ENCODE results near the gene CENPB.
A peak's percentile ranks its signal among the peaks of the same experiment; 100 is the strongest.

Gene CENPB

DNA sequence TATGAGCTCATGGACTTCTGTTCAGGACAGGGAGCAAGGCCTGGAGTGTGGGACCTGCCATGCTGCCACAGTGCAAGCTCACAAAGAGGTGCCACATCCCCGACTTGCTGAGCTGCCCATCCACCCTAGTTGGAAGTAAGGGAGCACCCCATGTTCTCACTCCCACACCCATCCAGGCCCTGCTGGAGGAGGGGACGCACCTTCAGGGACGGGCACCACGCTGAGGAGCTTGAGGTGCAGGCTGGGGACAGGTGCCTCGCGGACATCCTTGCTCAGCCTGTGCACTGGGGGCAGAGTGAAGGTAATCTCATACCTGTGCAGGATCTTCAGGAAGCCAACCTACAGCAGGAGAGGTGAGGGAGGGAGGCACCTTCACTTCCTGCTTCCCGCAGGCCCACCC is 31.3 kb downstream of the CENPB start:
- TF ChIP-seq RAD21 (IDR thresholded peaks at IDR 0.05; ENCODE audit: low read depth), result no peak
- no peak for TF ChIP-seq EGR1 (IDR thresholded peaks at IDR 0.05)
- TF ChIP-seq EP300 (IDR thresholded peaks at IDR 0.05; ENCODE audit: borderline replicate concordance), result no peak
- TF ChIP-seq TAF1 (IDR thresholded peaks at IDR 0.05; ENCODE audit: low read depth), result no peak
- no peak for TF ChIP-seq TEAD4 (IDR thresholded peaks at IDR 0.05)

DNA sequence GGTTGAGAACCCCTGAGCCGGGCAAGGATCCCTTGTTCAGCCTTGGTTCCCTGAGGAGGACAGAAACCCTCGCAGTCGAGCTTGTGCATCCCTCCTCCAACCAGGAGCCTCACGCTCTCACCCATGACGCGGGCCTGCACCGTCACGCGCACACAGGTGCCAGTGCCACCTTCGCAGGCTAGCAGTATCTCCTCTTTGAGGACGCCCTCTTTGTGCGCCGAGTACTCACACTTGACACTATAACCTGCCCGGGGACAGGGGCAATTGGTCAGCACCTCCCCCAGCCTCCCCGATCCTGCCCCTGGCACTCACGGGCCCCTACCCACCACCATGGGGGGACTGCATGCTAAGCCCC is 32.3 kb downstream of the CENPB start:
- TF ChIP-seq TEAD4 (IDR thresholded peaks at IDR 0.05) (no peak), CREB1 (IDR thresholded peaks at IDR 0.05; ENCODE audit: low read depth) (no peak), EGR1 (IDR thresholded peaks at IDR 0.05) (no peak), CEBPB (IDR thresholded peaks at IDR 0.05) (no peak), NFIC (IDR thresholded peaks at IDR 0.05) (no peak), FOXM1 (IDR thresholded peaks at IDR 0.05; ENCODE audit: borderline replicate concordance, low read depth) (no peak), RAD21 (IDR thresholded peaks at IDR 0.05; ENCODE audit: low read depth) (no peak), TAF1 (IDR thresholded peaks at IDR 0.05; ENCODE audit: low read depth) (no peak), YY1 (IDR thresholded peaks at IDR 0.05; ENCODE audit: low read depth) (no peak), EP300 (IDR thresholded peaks at IDR 0.05; ENCODE audit: borderline replicate concordance) (no peak), ZBTB7A (IDR thresholded peaks at IDR 0.05; ENCODE audit: low read depth) (no peak), TCF12 (IDR thresholded peaks at IDR 0.05; ENCODE audit: low read depth) (no peak)
- TF ChIP-seq, protein P1, sequence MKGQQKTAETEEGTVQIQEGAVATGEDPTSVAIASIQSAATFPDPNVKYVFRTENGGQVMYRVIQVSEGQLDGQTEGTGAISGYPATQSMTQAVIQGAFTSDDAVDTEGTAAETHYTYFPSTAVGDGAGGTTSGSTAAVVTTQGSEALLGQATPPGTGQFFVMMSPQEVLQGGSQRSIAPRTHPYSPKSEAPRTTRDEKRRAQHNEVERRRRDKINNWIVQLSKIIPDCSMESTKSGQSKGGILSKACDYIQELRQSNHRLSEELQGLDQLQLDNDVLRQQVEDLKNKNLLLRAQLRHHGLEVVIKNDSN (IDR thresholded peaks at IDR 0.05), result no peak
- TF ChIP-seq, protein P2, sequence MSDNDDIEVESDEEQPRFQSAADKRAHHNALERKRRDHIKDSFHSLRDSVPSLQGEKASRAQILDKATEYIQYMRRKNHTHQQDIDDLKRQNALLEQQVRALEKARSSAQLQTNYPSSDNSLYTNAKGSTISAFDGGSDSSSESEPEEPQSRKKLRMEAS (IDR thresholded peaks at IDR 0.05), result no peak
- TF ChIP-seq, protein P3, sequence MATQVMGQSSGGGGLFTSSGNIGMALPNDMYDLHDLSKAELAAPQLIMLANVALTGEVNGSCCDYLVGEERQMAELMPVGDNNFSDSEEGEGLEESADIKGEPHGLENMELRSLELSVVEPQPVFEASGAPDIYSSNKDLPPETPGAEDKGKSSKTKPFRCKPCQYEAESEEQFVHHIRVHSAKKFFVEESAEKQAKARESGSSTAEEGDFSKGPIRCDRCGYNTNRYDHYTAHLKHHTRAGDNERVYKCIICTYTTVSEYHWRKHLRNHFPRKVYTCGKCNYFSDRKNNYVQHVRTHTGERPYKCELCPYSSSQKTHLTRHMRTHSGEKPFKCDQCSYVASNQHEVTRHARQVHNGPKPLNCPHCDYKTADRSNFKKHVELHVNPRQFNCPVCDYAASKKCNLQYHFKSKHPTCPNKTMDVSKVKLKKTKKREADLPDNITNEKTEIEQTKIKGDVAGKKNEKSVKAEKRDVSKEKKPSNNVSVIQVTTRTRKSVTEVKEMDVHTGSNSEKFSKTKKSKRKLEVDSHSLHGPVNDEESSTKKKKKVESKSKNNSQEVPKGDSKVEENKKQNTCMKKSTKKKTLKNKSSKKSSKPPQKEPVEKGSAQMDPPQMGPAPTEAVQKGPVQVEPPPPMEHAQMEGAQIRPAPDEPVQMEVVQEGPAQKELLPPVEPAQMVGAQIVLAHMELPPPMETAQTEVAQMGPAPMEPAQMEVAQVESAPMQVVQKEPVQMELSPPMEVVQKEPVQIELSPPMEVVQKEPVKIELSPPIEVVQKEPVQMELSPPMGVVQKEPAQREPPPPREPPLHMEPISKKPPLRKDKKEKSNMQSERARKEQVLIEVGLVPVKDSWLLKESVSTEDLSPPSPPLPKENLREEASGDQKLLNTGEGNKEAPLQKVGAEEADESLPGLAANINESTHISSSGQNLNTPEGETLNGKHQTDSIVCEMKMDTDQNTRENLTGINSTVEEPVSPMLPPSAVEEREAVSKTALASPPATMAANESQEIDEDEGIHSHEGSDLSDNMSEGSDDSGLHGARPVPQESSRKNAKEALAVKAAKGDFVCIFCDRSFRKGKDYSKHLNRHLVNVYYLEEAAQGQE (IDR thresholded peaks at IDR 0.05; ENCODE audit: low read depth), result no peak

DNA sequence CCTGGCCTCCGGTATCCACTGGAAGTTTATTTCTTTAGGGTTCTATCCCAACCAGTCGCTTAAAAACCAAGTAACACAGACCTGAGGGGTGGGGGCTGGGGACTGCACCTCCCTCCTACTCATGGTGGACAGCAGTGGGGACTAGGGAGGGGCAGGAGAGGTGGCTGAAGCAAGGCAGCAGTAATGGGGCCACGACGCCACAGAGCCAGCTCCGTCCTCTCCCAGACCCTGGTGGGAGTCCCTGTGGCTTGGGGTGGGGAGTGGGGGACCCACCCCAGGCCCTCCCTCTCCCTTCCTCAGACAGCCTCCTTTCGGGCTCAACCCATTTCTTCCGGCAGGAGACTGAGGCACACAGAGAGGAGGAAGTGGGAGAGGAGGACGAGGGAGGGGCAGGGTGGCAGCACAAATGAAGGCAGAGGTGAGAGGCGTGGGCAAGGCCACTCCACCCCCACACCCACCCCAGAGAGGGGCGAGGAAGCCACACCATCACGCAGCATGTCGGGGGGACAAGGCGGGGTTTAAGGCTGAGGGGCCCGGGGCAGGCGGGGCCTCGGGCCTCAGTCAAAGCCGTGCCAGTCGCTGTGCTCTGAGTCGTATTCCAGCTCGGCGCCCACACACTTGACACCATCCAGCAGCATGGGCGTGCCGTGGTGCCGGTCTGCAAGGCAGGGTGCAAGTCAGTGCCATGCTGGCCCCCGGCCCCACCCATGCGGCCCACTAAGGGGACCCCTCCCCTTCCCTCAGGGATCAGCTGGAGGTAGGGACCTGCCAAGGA is 32.9 kb downstream of the CENPB start:
- TF ChIP-seq TCF12 (IDR thresholded peaks at IDR 0.05; ENCODE audit: low read depth) (no peak), YY1 (IDR thresholded peaks at IDR 0.05; ENCODE audit: low read depth) (no peak)
- TF ChIP-seq, protein P2 (IDR thresholded peaks at IDR 0.05), result no peak
- TF ChIP-seq, protein P3 (IDR thresholded peaks at IDR 0.05; ENCODE audit: low read depth), result no peak

DNA sequence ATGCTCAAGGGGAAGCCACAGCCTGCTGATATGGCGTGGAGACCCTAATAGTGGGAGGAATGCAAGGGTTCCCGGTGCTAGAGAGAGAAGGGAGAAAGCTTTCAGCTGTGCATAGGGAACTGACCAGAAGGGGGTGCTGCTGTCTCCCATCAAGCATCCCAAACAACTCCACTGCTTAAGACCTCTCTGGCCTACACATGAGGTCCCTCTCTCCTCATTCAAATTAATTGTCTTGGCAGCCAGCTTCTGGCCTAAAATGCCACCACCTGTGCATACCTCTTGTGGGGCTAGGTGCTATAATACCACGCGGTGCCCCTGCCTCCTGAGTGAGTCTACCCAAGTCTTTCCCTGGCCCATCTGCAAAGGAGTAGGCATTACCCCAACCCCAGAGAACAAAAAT is 33.4 kb downstream of the CENPB start:
- TF ChIP-seq FOXM1 (IDR thresholded peaks at IDR 0.05; ENCODE audit: borderline replicate concordance, low read depth) (no peak), ZBTB7A (IDR thresholded peaks at IDR 0.05; ENCODE audit: low read depth) (no peak), EGR1 (IDR thresholded peaks at IDR 0.05) (no peak), TCF12 (IDR thresholded peaks at IDR 0.05; ENCODE audit: low read depth) (no peak), NFIC (IDR thresholded peaks at IDR 0.05) (no peak), RAD21 (IDR thresholded peaks at IDR 0.05; ENCODE audit: low read depth) (peak; percentile 73)
- TF ChIP-seq, protein P3 (IDR thresholded peaks at IDR 0.05; ENCODE audit: low read depth), result no peak
- TF ChIP-seq, protein P2 (IDR thresholded peaks at IDR 0.05), result no peak

DNA sequence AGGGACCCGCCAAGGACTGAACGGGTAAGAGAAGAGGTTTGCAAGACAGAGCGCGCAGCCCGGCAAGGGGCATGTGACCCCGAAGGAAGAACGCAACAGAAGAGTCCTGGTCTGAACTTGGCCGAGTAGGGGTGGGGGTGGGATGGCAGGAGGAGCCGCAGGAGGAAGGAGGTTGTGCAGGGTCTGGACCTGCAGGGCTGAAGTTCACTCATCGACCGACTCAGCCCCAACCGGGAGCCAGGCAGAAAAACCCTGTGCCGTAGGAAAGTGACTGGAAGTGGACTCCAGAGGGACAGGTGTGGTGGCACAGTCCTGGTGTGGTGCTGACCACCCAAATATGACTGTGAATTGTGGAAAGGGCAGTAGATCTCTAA is 34.2 kb downstream of the CENPB start:
- TF ChIP-seq, protein P1 (IDR thresholded peaks at IDR 0.05), result peak; percentile 42; the same call in 1 of the 2 replicates
- no peak for TF ChIP-seq TCF12 (IDR thresholded peaks at IDR 0.05; ENCODE audit: low read depth)
